ACC112 (cell line): ENCODE results near the gene NRXN2.
"Not testable (repeated sequence)": the region's sequence is repeated elsewhere in the genome, so short reads cannot be mapped to it uniquely, and the experiment has no call there.

Experiments
- H2AFZ ChIP-seq: fragments of 200-600 bp; sonication (generic); one replicate; pipeline ENCODE4 v1.6.0; 2017; ENCODE audit warnings: antibody characterized with exemption, low read length; ENCODE audit not compliant: unreplicated experiment
- H3K27ac ChIP-seq: fragments of 200-600 bp; sonication (generic); 2 replicates; pipeline ENCODE4 v1.5.1; 2014; ENCODE audit warnings: low read depth, mild to moderate bottlenecking, antibody characterized with exemption, low read length, moderate library complexity
- H3K27me3 ChIP-seq: fragments of 200-600 bp; sonication (generic); 2 replicates; pipeline ENCODE4 v1.6.1; 2014; ENCODE audit warnings: mild to moderate bottlenecking, antibody characterized with exemption, low read length, moderate library complexity, mixed read lengths; ENCODE audit not compliant: insufficient read depth
- H3K36me3 ChIP-seq: fragments of 200-600 bp; sonication (generic); 2 replicates; pipeline ENCODE4 v1.6.1; 2016; ENCODE audit warnings: mild to moderate bottlenecking, antibody characterized with exemption, low read length, moderate library complexity, mixed read lengths; ENCODE audit not compliant: insufficient read depth
- H3K4me1 ChIP-seq: fragments of 200-600 bp; sonication (generic); one replicate; pipeline ENCODE4 v1.6.1; 2016; ENCODE audit warnings: low read length, mixed read lengths; ENCODE audit not compliant: insufficient read depth, unreplicated experiment, control insufficient read depth
- H3K4me3 ChIP-seq: fragments of 200-600 bp; sonication (generic); 2 replicates; pipeline ENCODE4 v1.5.1; 2014; ENCODE audit warnings: mild to moderate bottlenecking, low read depth, low read length
- H3K79me2 ChIP-seq: fragments of 200-600 bp; sonication (generic); one replicate; pipeline ENCODE4 v1.6.0; 2016; ENCODE audit warnings: low read length; ENCODE audit not compliant: control insufficient read depth, unreplicated experiment, insufficient read depth

Gene NRXN2

GRCh38 chr11:64568041-64568571, 154.9 kb downstream of the NRXN2 start:
- H3K27ac ChIP-seq: no peak overlapping the region
- H3K79me2 ChIP-seq: no peaks in the 10 kb centered on the region
- H3K36me3 ChIP-seq: no peaks in the 10 kb centered on the region
- H2AFZ ChIP-seq: no peak overlapping the region
- H3K27me3 ChIP-seq: no peaks in the 10 kb centered on the region; the same call in 1 of the 2 replicates
- H3K4me1 ChIP-seq: no peaks in the 10 kb centered on the region
- no peak overlapping the region for H3K4me3 ChIP-seq

GRCh38 chr11:64566915-64567891, 155.8 kb downstream of the NRXN2 start:
- Histone ChIP-seq H3K79me2 (no peaks in the 10 kb centered on the region), H3K27ac (no peak overlapping the region), H3K36me3 (no peaks in the 10 kb centered on the region), H3K27me3 (no peaks in the 10 kb centered on the region), H3K4me3 (no peak overlapping the region), H2AFZ (peak overlapping the region; percentile 8), H3K4me1 (no peaks in the 10 kb centered on the region)

- Histone ChIP-seq H2AFZ (peak overlapping the region; percentile 8), H3K27me3 (no peaks in the 10 kb centered on the region), H3K4me1 (no peaks in the 10 kb centered on the region), H3K4me3 (no peak overlapping the region), H3K79me2 (no peaks in the 10 kb centered on the region), H3K27ac (no peak overlapping the region), H3K36me3 (no peaks in the 10 kb centered on the region)
These were observed 156.7 kb downstream of the NRXN2 start for GRCh38 chr11:64566042-64566914.

- H3K4me3 ChIP-seq: no peak overlapping the region
These were observed 157.8 kb downstream of the NRXN2 start for GRCh38 chr11:64564947-64565889.

GRCh38 chr11:64564419-64564818, 158.6 kb downstream of the NRXN2 start:
- Histone ChIP-seq H3K4me3 (no peak overlapping the region), H3K27me3 (no peaks in the 10 kb centered on the region), H3K36me3 (no peaks in the 10 kb centered on the region), H3K4me1 (no peaks in the 10 kb centered on the region), H3K79me2 (no peaks in the 10 kb centered on the region), H2AFZ (no peak overlapping the region), H3K27ac (no peak overlapping the region)

More at GRCh38 chr11:64564947-64565889, 157.8 kb downstream of the NRXN2 start:
- Histone ChIP-seq H2AFZ (no peak overlapping the region), H3K4me1 (no peaks in the 10 kb centered on the region), H3K36me3 (no peaks in the 10 kb centered on the region), H3K27ac (no peak overlapping the region), H3K79me2 (no peaks in the 10 kb centered on the region), H3K27me3 (no peaks in the 10 kb centered on the region)

- H3K27ac ChIP-seq: no peak overlapping the region
- no peaks in the 10 kb centered on the region for H3K79me2 ChIP-seq
- no peaks in the 10 kb centered on the region for H3K27me3 ChIP-seq
- H2AFZ ChIP-seq: no peak overlapping the region
- no peaks in the 10 kb centered on the region for H3K4me1 ChIP-seq
- H3K36me3 ChIP-seq: no peaks in the 10 kb centered on the region
- no peak overlapping the region for H3K4me3 ChIP-seq
These were observed 159.0 kb downstream of the NRXN2 start for GRCh38 chr11:64563966-64564365.

- no peak overlapping the region for H3K27ac ChIP-seq
- H3K4me1 ChIP-seq: no peaks in the 10 kb centered on the region
These were observed 160.2 kb downstream of the NRXN2 start for GRCh38 chr11:64562723-64563351.

GRCh38 chr11:64561984-64562722, 160.8 kb downstream of the NRXN2 start:
- Histone ChIP-seq H3K27me3 (no peaks in the 10 kb centered on the region), H3K4me3 (no peak overlapping the region)

More at GRCh38 chr11:64562723-64563351, 160.2 kb downstream of the NRXN2 start:
- H3K79me2 ChIP-seq: no peaks in the 10 kb centered on the region
- H3K36me3 ChIP-seq: no peaks in the 10 kb centered on the region
- no peak overlapping the region for H3K4me3 ChIP-seq
- H3K27me3 ChIP-seq: no peaks in the 10 kb centered on the region
- no peak overlapping the region for H2AFZ ChIP-seq

GRCh38 chr11:64561429-64561828, 161.6 kb downstream of the NRXN2 start:
- not testable (repeated sequence) for H3K4me3 ChIP-seq, H2AFZ ChIP-seq, H3K79me2 ChIP-seq, H3K27me3 ChIP-seq, H3K36me3 ChIP-seq, H3K4me1 ChIP-seq, H3K27ac ChIP-seq

More at GRCh38 chr11:64561984-64562722, 160.8 kb downstream of the NRXN2 start:
- Histone ChIP-seq H3K36me3 (no peaks in the 10 kb centered on the region), H3K27ac (no peak overlapping the region), H3K4me1 (no peaks in the 10 kb centered on the region), H2AFZ (no peak overlapping the region), H3K79me2 (no peaks in the 10 kb centered on the region)
